Renal cortical epithelial cell (primary cell): ENCODE data around the gene TNP2. TPM values are rescaled to one million over a fixed set of nuclear protein-coding genes. Genes with fewer than 3 reads are reported as not detected.
A peak's percentile ranks its signal among the peaks of the same experiment; 100 is the strongest.

Source experiments
- DNase-seq: peaks from one replicate; pipeline ENCODE4 v3.0.0-alpha.2; 2011; ENCODE audit warnings: low read depth
- total RNA-seq: library from RNA; depleted of rRNA; stranded (reverse); fragments of >200 nt; gene quantifications from 2 replicates; pipeline ENCODE4 v1.2.3, GENCODE V29; 2014

Gene TNP2
- total RNA-seq, 1 donor from 2014 or later = not detected

DNA sequence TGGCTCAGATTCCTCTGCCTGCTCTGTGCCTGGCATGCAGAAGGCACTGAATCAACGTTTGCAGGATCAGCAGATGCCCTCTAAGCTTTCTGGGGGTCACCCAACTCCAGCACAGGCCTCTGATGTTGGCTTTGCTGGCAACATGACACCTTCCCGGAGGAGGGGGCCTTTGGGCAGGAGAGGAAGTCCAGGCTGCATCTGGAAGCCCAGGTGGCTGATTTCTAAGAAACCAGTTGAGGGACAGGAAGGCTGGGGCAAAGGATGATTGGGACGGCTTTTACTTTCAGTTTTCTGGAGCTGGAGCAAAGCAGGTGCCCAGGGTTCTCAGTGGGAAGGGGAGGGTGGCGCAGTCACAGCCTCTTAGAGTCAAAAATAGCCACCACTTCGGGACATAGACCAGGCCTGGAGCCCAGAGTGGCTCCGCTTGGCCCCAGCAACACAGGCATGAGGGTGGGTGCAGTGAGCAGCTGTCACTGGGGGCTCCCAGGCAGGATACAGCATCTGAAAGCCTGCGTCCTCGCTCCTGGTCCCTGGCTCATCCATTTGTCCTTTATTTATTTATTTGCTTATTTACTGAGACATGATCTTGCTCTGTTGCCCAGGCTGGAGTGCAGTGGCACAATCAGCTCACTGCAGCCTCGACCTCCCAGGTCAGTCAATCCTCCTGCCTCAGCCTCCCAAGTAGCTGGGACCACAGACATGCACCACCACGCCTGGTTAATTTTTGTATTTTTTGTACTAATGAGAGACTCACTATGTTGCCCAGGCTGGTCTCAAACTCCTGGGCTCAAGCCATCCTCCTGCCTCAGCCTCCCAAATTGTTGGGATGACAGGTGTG is 28.3 kb downstream of the TNP2 start:
- no peak for DNase-seq

- no peak for DNase-seq
Measured at GRCh38 chr16:11239644-11240632, 29.2 kb downstream of the TNP2 start.

DNA sequence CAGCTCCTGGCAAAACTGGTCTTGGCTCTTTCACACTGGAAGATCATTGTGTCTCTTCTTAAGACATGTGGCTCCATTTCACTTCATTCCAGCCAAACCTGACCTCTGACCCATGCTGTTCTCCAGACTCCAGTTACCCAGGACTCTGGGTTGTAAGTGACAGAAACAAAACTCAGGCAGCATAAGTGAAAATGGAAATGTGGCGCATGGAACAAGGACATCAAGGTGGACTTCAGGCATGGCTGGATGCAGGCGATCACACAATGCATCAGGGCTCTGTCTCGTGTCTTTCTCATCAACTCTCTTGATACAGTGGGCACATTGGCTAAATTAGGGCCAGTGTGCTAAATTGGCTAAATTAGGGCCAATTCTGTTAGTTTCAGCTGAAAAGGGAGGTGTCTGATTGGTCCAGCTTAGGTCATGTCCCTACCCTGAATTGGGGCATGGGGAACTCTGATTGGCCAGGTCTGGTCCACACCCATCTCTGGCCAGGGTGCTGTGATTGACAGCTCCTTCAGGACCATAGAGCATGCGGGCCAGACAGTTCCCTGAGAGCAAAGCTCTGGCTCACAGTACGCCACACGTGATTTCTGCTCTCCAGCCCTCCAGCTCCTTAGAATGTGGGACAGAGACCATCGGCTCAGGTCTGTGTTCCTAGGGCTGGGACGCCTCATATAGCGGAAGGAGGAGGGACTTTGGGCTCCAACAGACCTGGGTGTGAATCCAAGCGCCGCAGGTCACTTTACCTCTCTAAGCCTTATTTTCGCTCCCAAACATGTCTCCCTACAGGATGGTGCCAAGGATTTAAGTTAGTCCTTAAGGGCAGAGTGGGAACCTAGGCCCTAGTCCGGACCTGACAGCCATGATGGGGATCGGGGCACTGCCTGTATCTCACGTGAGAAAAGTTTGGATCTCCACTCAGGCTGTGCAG is 30.6 kb downstream of the TNP2 start:
- no peak for DNase-seq

- DNase-seq = no peak
Measured at GRCh38 chr16:11236461-11237254, 32.5 kb downstream of the TNP2 start.

DNA sequence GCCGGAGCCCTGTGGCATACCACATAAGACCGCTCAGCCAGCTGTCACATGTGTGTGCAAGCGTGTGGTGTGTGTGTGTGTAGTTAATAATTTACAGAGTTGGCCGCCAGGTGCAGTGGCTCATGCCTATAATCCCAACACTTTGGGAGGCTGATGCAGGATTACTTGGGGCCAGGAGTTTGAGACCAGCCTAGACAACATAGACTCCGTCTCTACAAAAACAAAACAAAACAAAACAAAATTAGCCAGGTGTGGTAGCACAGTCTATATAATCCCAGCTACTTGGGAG is 33.5 kb downstream of the TNP2 start:
- DNase-seq = peak; percentile 55

GRCh38 chr16:11234884-11235702 is 34.0 kb downstream of the TNP2 start:
- DNase-seq = no peak

DNA sequence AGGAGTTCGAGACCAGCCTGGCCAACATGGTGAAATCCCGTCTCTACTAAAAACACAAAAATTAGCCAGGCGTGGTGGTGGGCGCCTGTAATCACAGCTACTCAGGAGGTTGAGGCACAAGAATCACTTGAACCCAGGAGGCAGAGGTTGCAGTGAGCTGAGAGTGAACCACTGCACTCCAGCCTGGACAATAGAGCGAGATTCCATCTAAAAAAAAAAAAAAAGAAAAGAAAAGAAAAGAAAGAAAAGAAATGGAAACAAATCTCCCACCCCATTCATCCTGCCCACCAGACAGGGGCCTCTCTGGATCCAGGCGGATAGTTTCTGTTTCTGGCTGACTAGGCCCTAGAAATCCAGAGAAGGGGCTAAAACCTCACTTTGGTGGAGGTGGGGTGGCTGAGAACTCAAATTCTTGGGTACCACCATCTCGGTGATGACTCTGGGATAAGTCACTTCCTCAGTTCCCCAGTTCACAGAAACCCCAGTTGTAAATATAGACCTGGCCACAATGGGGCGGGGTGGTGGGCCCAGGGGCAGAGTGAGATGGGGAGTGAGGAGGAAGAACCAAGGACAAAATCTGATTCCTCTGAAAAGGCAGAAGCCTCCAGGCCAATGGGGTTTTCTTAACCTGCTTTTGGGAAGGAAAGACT is 35.3 kb downstream of the TNP2 start:
- DNase-seq = no peak

- DNase-seq = no peak
Measured at GRCh38 chr16:11232852-11233726, 36.0 kb downstream of the TNP2 start.

DNA sequence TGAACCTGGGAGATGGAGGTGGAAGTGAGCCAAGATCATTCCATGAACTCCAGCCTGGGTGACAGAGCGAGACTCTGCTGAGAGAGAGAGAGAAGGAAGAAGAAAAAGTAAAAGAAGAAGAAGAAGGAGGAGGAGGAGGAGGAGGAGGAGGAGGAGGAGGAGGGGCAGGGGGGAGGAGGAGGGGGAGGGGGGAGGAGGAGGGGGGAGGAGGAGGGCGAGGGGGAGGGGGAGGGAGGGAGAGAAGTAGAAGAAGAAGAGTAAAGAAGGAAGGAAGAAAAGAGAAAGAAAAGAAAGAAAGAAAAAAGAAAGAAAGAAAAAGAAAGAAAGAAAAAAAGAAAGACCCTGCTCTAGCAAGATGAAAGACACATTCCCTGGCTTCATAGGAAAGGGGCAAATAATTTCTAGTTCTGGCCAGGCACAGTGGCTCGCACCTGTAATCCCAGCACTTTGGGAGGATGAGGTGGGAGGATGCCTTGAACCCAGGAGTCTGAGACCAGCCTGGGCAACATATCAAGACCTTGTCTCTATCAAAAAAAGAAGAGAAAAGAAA is 36.7 kb downstream of the TNP2 start:
- DNase-seq = no peak

GRCh38 chr16:11231367-11231970 is 37.7 kb downstream of the TNP2 start:
- DNase-seq = no peak

- DNase-seq = no peak
Measured at GRCh38 chr16:11229906-11230305, 39.2 kb downstream of the TNP2 start.

DNA sequence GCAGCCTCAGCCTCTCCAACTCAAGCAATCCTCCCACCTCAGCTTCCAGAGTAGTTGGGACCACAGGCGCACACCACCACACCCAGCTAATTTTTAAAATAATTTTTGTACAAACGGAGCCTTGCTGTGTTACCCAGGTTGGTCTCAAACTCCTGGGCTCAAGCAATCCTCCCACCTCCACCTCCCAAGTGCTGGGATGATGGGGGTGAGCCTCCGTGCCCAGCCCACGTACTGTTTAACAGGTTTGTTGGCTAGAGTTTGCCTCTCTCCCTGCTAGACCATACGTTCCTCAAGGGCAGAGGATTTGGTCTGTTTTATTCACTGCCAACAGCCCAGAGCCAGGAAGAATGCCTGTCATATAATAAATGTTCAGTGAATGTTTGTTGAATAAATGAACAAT is 39.7 kb downstream of the TNP2 start:
- DNase-seq = no peak

- DNase-seq = no peak
Measured at GRCh38 chr16:11225677-11226549, 43.2 kb downstream of the TNP2 start.

- DNase-seq = no peak
Measured at GRCh38 chr16:11224894-11225676, 44.0 kb downstream of the TNP2 start.

DNA sequence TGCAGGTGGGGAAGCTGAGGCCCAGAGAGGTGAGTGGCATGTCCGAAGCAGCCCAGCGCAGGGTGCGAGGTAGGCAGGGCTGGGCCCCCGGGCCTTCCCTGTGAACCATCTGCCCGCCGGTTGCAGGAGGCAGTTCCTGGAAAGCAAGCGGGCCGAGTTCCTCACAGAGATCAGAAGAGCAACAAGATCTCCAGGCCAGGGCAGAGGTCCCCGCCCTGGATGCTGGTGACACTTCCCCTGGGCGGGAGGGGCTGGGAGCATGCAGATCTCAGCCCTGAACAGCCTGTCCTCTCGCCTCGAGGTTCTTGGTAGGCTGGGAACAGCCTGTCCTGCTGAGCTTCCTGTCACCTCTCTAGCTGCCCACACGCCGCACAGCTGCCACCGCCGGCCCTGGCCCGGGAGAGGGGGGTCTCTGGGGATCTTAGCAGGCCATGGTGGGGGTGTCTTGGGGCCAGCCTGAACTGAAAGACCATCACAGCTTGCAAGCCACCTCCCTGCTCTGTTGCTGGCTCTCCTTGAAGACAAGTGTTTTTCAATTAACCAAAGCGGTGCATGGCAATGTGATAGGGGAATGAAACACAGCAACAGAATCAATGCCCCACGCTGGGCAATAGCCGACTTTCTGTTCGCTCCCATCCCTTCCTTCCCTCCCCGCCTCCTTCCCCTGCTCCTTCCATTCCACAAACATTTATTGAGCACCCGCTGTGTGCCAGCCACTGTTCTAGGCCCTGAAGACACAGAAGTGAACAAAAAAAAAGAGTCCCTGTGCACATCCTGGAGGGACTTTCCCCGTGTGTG is 44.8 kb downstream of the TNP2 start:
- no peak for DNase-seq
